GM21381 (cell line): Measurements from ENCODE around the gene CACNA1B.
"Not testable (repeated sequence)": the region's sequence is repeated elsewhere in the genome, so short reads cannot be mapped to it uniquely, and the experiment has no call there.

Experiments used
- ATAC-seq: cut with Tn5 transposase; IDR thresholded peaks from one replicate; pipeline ENCODE4 v1.9.1; 2021; ENCODE audit warnings: mild to moderate bottlenecking, moderate library complexity; ENCODE audit not compliant: unreplicated experiment

The CACNA1B gene

GRCh38 chr9:137885121-137885520 lies 7.5 kb downstream of the CACNA1B start:
- ATAC-seq, result not testable (repeated sequence)

- ATAC-seq, result not testable (repeated sequence)
These were observed 11.0 kb downstream of the CACNA1B start for GRCh38 chr9:137888621-137889020.

- not testable (repeated sequence) for ATAC-seq
These were observed 12.4 kb downstream of the CACNA1B start for GRCh38 chr9:137889966-137890365.

GRCh38 chr9:137890768-137891587 lies 13.4 kb downstream of the CACNA1B start:
- ATAC-seq, result not testable (repeated sequence)

GRCh38 chr9:137891588-137892423 lies 14.2 kb downstream of the CACNA1B start:
- no peak for ATAC-seq

GRCh38 chr9:137892424-137893191 lies 15.0 kb downstream of the CACNA1B start:
- ATAC-seq, result no peak

- no peak for ATAC-seq
These were observed 16.1 kb downstream of the CACNA1B start for GRCh38 chr9:137893670-137894069.

GRCh38 chr9:137899551-137900360 lies 22.2 kb downstream of the CACNA1B start:
- ATAC-seq, result no peak

GRCh38 chr9:137900584-137901310 lies 23.2 kb downstream of the CACNA1B start:
- no peak for ATAC-seq

GRCh38 chr9:137902646-137903045 lies 25.1 kb downstream of the CACNA1B start:
- no peak for ATAC-seq

- no peak for ATAC-seq
These were observed 28.2 kb downstream of the CACNA1B start for GRCh38 chr9:137905740-137906139.

- ATAC-seq, result no peak
These were observed 30.2 kb downstream of the CACNA1B start for GRCh38 chr9:137907776-137908175.

GRCh38 chr9:137912671-137913070 lies 35.1 kb downstream of the CACNA1B start:
- no peak for ATAC-seq

- no peak for ATAC-seq
These were observed 35.5 kb downstream of the CACNA1B start for GRCh38 chr9:137913132-137913531.

- ATAC-seq, result no peak
These were observed 36.5 kb downstream of the CACNA1B start for GRCh38 chr9:137913771-137914767.

GRCh38 chr9:137916540-137916939 lies 39.0 kb downstream of the CACNA1B start:
- ATAC-seq, result no peak

- ATAC-seq, result no peak
These were observed 39.5 kb downstream of the CACNA1B start for GRCh38 chr9:137917116-137917515.

- ATAC-seq, result no peak
These were observed 40.2 kb downstream of the CACNA1B start for GRCh38 chr9:137917795-137918194.
